Small intestine (tissue), 7 donors: ENCODE measurements around the gene TRPC1. TPM values are rescaled to one million over a fixed set of nuclear protein-coding genes. Genes with fewer than 3 reads are reported as not detected.
A peak's percentile ranks its signal among the peaks of the same experiment; 100 is the strongest.

Experiments
- DNase-seq, 2 donors: peaks; one replicate each; pipeline versions ENCODE4 v3.0.0 to v3.0.0-alpha.2; 2013
- FAIRE-seq: peaks from 2 replicates; lab custom pipeline; 2012; peaks lifted over from hg19 to GRCh38; lab: Jason Lieb, UNC
- H3K27ac ChIP-seq, 3 donors: one replicate each; pipeline ENCODE4 v1.5.1; 2013; ENCODE audit warnings: low read length in 2 of 3, mild to moderate bottlenecking in 2 of 3, control low read depth in 1 of 3, inconsistent platforms in 1 of 3, low read depth in 1 of 3, moderate library complexity in 1 of 3
- H3K27me3 ChIP-seq, 3 donors: one replicate each; pipeline ENCODE4 v1.6.1; 2013; ENCODE audit warnings: low read length in 3 of 3, inconsistent platforms in 1 of 3; ENCODE audit not compliant: control insufficient read depth in 3 of 3, insufficient read depth in 3 of 3
- H3K36me3 ChIP-seq, 3 donors: one replicate each; pipeline ENCODE4 v1.6.1; 2013; ENCODE audit warnings: low read length in 3 of 3, inconsistent platforms in 1 of 3, low read depth in 1 of 3, mild to moderate bottlenecking in 1 of 3, moderate library complexity in 1 of 3; ENCODE audit not compliant: control insufficient read depth in 3 of 3, insufficient read depth in 2 of 3
- H3K4me1 ChIP-seq, 3 donors: one replicate each; pipeline ENCODE4 v1.6.1; 2013; ENCODE audit warnings: low read length in 2 of 3, inconsistent platforms in 1 of 3, low read depth in 1 of 3, mild to moderate bottlenecking in 1 of 3, moderate library complexity in 1 of 3; ENCODE audit not compliant: control insufficient read depth in 3 of 3, insufficient read depth in 2 of 3
- H3K4me3 ChIP-seq, 3 donors: one replicate each; pipeline ENCODE4 v1.5.1; 2013; ENCODE audit warnings: low read length in 3 of 3, control low read depth in 1 of 3, inconsistent platforms in 1 of 3, low read depth in 1 of 3, mild to moderate bottlenecking in 1 of 3, moderate library complexity in 1 of 3
- H3K9me3 ChIP-seq, 2 donors: one replicate each; pipeline ENCODE4 v1.6.1; 2013; ENCODE audit warnings: low read depth in 1 of 2, low read length in 1 of 2; ENCODE audit not compliant: control insufficient read depth in 2 of 2, insufficient read depth in 1 of 2
- WGBS, 3 donors: extraction: QIAGEN DNeasy Blood & Tissue Kit; methylation state at CpG; one replicate each; pipeline ENCODE4 v1.1.7; 2013; 5-methylcytosine and 5-hydroxymethylcytosine counted together
- polyA plus RNA-seq, 4 donors: library from polyadenylated mRNA; stranded (reverse) in 3 of 4; unstranded in 1 of 4; fragments of 200-250 nt in 3 of 4; fragments of 120-200 nt in 1 of 4; gene quantifications; one replicate each; pipeline versions ENCODE4 v1.2.1 to v1.2.3, GENCODE V29; 2013
- donor health status: healthy with polysubstance abuse.
- donor health status: control.
- donor health status: control.
- donor health status: Bipolar disorder and iron deficiency.
- donor health status: healthy.

Gene TRPC1
- polyA plus RNA-seq, 4 donors: 0.22 to 4.1 (median 1.1) TPM

GRCh38 chr3:142819179-142819578 is 95.3 kb downstream of the TRPC1 start:
- Histone ChIP-seq H3K36me3 (no peaks in the 10 kb centered on the region), H3K4me1 (no peaks in the 10 kb centered on the region), H3K27me3 (peaks cover 0 to 4% (median 0%) of the 10 kb centered on the region in 3 donors), H3K9me3 (no peaks in the 10 kb centered on the region), H3K27ac (no peak overlapping the region), H3K4me3 (no peak overlapping the region)
- no peak for DNase-seq
- FAIRE-seq: no peak

GRCh38 chr3:142828703-142829305 is 105.0 kb downstream of the TRPC1 start:
- 20 to 25% (median 24%) methylated on average over 9 of the region's 9 CpGs for WGBS, 3 donors
- H3K36me3 ChIP-seq: no peaks in the 10 kb centered on the region
- H3K4me1 ChIP-seq: no peaks in the 10 kb centered on the region
- H3K9me3 ChIP-seq: no peaks in the 10 kb centered on the region
- DNase-seq: peak; percentile 77 to 82
- peaks cover 0 to 3% (median 3%) of the 10 kb centered on the region in 3 donors for H3K27me3 ChIP-seq
- no peak for FAIRE-seq
- H3K27ac ChIP-seq: no peak overlapping the region
- no peak overlapping the region for H3K4me3 ChIP-seq

GRCh38 chr3:142837526-142837925 is 113.7 kb downstream of the TRPC1 start:
- Histone ChIP-seq H3K36me3 (no peaks in the 10 kb centered on the region), H3K9me3 (peaks cover 0 to 2% of the 10 kb centered on the region in 2 donors), H3K4me3 (no peak overlapping the region), H3K27ac (no peak overlapping the region), H3K27me3 (peaks cover 0 to 5% (median 3%) of the 10 kb centered on the region in 3 donors), H3K4me1 (no peaks in the 10 kb centered on the region)
- 93 to 95% (median 94%) methylated on average over 1 of the region's 1 CpG for WGBS, 3 donors
- FAIRE-seq: no peak
- DNase-seq: no peak

DNA sequence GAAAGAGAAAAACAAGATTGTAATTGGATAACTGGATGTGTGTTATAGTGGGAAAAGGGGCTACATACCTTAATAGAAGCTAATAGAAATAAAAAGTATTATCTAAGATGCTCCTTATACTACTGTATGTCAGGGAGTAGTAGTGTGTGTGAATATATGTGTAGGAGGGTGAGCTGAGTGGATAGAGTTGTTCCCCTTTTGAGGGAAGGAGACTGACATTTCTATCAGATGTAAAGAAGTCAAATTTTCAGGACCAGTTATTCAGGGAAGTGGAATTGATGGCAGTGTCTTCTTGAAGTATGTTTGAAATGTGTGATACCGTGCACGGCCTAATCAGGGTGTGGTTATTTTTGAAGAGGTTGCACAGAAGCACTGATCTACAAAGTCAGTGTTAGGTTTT is 116.0 kb downstream of the TRPC1 start:
- DNase-seq (no peak), FAIRE-seq (no peak)
- 70 to 86% (median 83%) methylated on average over 2 of the region's 2 CpGs for WGBS, 3 donors

GRCh38 chr3:142844339-142844977 is 120.6 kb downstream of the TRPC1 start:
- H3K27me3 ChIP-seq: no peaks in the 10 kb centered on the region
- no peaks in the 10 kb centered on the region for H3K36me3 ChIP-seq
- H3K27ac ChIP-seq: no peak overlapping the region
- FAIRE-seq (no peak), DNase-seq (peak; percentile 8 to 51)
- no peaks in the 10 kb centered on the region for H3K4me1 ChIP-seq
- no peaks in the 10 kb centered on the region for H3K9me3 ChIP-seq
- 40 to 54% (median 43%) methylated on average over 4 of the region's 4 CpGs for WGBS, 3 donors
- H3K4me3 ChIP-seq: no peak overlapping the region

More for the DNA sequence above, 116.0 kb downstream of the TRPC1 start:
- Histone ChIP-seq H3K27me3 (peaks cover 0 to 5% (median 3%) of the 10 kb centered on the region in 3 donors), H3K27ac (no peak overlapping the region), H3K9me3 (peaks cover 0 to 2% of the 10 kb centered on the region in 2 donors), H3K4me3 (no peak overlapping the region), H3K4me1 (no peaks in the 10 kb centered on the region), H3K36me3 (no peaks in the 10 kb centered on the region)

DNA sequence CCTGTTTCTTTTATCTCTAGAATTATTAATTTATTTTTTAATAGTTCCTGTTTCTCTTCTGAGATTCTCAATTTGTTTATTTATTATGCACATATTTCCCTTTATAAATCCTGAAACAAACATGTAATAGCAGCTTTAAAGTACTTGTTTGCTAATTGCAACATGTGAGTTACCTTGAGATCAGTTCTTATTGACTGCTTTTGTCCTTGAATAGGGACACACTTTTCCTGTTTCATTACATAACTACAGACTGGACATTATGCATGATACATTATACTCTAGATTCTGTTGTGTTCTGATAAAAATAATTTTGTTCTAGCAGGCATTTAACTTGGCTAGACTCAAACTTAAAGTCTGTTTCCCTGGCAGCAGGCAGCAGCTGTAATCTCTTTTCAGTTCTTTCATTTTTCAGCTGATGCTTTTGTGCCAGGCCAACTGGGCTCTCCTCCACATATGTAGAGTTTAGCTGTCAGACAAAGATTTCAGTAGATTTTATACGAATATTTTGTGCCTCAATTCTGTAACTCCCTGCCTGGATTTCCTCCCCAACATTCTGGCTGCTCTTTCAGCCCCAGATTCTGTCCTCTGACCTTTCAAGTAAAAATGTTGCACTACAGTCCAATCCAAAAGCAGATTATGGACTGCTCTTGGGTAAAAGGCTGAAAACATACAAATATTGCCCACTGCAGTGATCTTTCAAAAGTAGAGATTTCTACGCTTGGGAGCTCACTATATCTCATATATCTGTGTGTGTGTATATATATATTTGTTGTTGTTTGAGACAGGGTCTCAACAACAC is 123.1 kb downstream of the TRPC1 start:
- H3K36me3 ChIP-seq: no peaks in the 10 kb centered on the region
- FAIRE-seq: no peak
- H3K4me3 ChIP-seq: no peak overlapping the region
- no peaks in the 10 kb centered on the region for H3K27me3 ChIP-seq
- H3K27ac ChIP-seq: no peak overlapping the region
- no peaks in the 10 kb centered on the region for H3K4me1 ChIP-seq
- no peaks in the 10 kb centered on the region for H3K9me3 ChIP-seq
- 43 to 55% (median 54%) methylated on average over 2 of the region's 2 CpGs for WGBS, 3 donors
- no peak for DNase-seq

DNA sequence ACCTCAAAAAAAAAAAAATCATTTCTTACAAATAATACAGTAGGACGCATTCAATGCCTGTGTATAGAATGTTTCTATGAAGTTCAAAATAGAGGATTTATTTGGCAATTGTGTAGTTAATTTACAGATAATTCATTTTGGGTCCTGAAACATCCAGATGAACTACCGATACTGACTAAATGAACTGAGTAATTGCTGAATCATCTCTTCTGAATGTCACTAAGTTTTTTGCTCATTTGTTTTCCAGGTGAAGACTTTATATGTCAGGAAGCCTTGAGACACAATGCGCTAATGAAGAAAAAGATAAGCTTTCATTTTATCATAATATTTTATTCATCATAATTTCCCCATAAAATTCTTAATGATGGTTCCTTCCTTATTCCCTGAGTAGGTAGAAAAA is 125.3 kb downstream of the TRPC1 start:
- WGBS, 3 donors: 90 to 95% (median 93%) methylated on average over 3 of the region's 3 CpGs
- no peak for DNase-seq
- no peak for FAIRE-seq

GRCh38 chr3:142850395-142851023 is 126.7 kb downstream of the TRPC1 start:
- no peaks in the 10 kb centered on the region for H3K27me3 ChIP-seq
- no peak overlapping the region for H3K4me3 ChIP-seq
- 55 to 66% (median 65%) methylated on average over 2 of the region's 2 CpGs for WGBS, 3 donors
- H3K9me3 ChIP-seq: no peaks in the 10 kb centered on the region
- H3K27ac ChIP-seq: no peak overlapping the region
- no peaks in the 10 kb centered on the region for H3K4me1 ChIP-seq
- H3K36me3 ChIP-seq: no peaks in the 10 kb centered on the region
- FAIRE-seq (no peak), DNase-seq (no peak)

More for the DNA sequence above, 125.3 kb downstream of the TRPC1 start:
- no peaks in the 10 kb centered on the region for H3K36me3 ChIP-seq
- no peak overlapping the region for H3K27ac ChIP-seq
- H3K27me3 ChIP-seq: no peaks in the 10 kb centered on the region
- no peaks in the 10 kb centered on the region for H3K9me3 ChIP-seq
- H3K4me1 ChIP-seq: no peaks in the 10 kb centered on the region
- H3K4me3 ChIP-seq: no peak overlapping the region
